HepG2 (cell line): ENCODE results near the gene UCP2. TPM values are rescaled to one million over a fixed set of nuclear protein-coding genes. Genes with fewer than 3 reads are reported as not detected.

Experiments
- HOXA3 ChIP-seq: sonication (generic); formaldehyde crosslinking; IDR thresholded peaks from 2 replicates; pipeline ENCODE4 v1.5.0; 2020; ENCODE audit warnings: missing genetic modification reagents
- MED13 ChIP-seq: sonication (generic); formaldehyde crosslinking; IDR thresholded peaks from 2 replicates; pipeline ENCODE4 v1.5.0; 2020; ENCODE audit warnings: missing genetic modification reagents
- NFIB ChIP-seq: sonication (generic); formaldehyde crosslinking; IDR thresholded peaks from 2 replicates; pipeline ENCODE4 v1.9.0; 2021; ENCODE audit warnings: missing genetic modification reagents, mild to moderate bottlenecking, borderline replicate concordance
- REXO4 ChIP-seq: sonication (generic); formaldehyde crosslinking; IDR thresholded peaks from 2 replicates; pipeline ENCODE4 v1.8.0; 2022; ENCODE audit warnings: missing genetic modification reagents, mild to moderate bottlenecking, borderline replicate concordance
- SATB2 ChIP-seq: sonication (generic); formaldehyde crosslinking; IDR thresholded peaks from 2 replicates; pipeline ENCODE4 v1.5.0; 2020; ENCODE audit warnings: missing genetic modification reagents
- SP1 ChIP-seq, 2 experiments: fragments of 450-650 bp in 1 of 2; sonication (generic) in 1 of 2; formaldehyde crosslinking in 1 of 2; IDR thresholded peaks; 2 replicates each; pipeline versions ENCODE4 v1.4.0 to v1.6.1; 2016 to 2020; ENCODE audit warnings: missing genetic modification reagents in 1 of 2
- TCF7 ChIP-seq: sonication (generic); IDR thresholded peaks from 2 replicates; pipeline ENCODE4 v1.6.1; 2016; ENCODE audit warnings: antibody characterized with exemption, low read depth
- U2AF2 ChIP-seq: fragments of 200-400 bp; formaldehyde crosslinking; IDR thresholded peaks from 2 replicates; pipeline ENCODE4 v1.6.1; 2017; ENCODE audit warnings: low read depth, mild to moderate bottlenecking, low read length
- ZBTB8A ChIP-seq: sonication (generic); formaldehyde crosslinking; IDR thresholded peaks from 2 replicates; pipeline ENCODE4 v1.4.0; 2020; ENCODE audit warnings: mild to moderate bottlenecking, low read depth, missing genetic modification reagents, borderline replicate concordance
- ZFP62 ChIP-seq: sonication (generic); formaldehyde crosslinking; IDR thresholded peaks from 2 replicates; pipeline ENCODE4 v1.4.0; 2020; ENCODE audit warnings: missing genetic modification reagents
- ZNF160 ChIP-seq: sonication (generic); formaldehyde crosslinking; IDR thresholded peaks from 2 replicates; pipeline ENCODE4 v1.8.0; 2022; ENCODE audit warnings: mild to moderate bottlenecking, inconsistent platforms, missing genetic modification reagents
- ZNF180 ChIP-seq: sonication (generic); formaldehyde crosslinking; IDR thresholded peaks from 2 replicates; pipeline ENCODE4 v1.4.0; 2020; ENCODE audit warnings: low read depth, missing genetic modification reagents, borderline replicate concordance
- ZNF207 ChIP-seq: fragments of 450-650 bp; IDR thresholded peaks from 2 replicates; pipeline ENCODE4 v1.6.1; 2016; ENCODE audit warnings: antibody characterized with exemption, borderline replicate concordance
- ZNF337 ChIP-seq: sonication (generic); formaldehyde crosslinking; IDR thresholded peaks from 2 replicates; pipeline ENCODE4 v1.5.1; 2020; ENCODE audit warnings: missing genetic modification reagents, low read depth, mild to moderate bottlenecking, borderline replicate concordance
- ZNF430 ChIP-seq: sonication (generic); formaldehyde crosslinking; IDR thresholded peaks from 2 replicates; pipeline ENCODE4 v1.9.0; 2021; ENCODE audit warnings: mild to moderate bottlenecking, missing genetic modification reagents
- ZNF510 ChIP-seq: sonication (generic); formaldehyde crosslinking; IDR thresholded peaks from 2 replicates; pipeline ENCODE4 v1.4.0; 2020; ENCODE audit warnings: low read depth, mild to moderate bottlenecking, missing genetic modification reagents
- ZNF7 ChIP-seq: IDR thresholded peaks from 2 replicates; pipeline ENCODE4 v1.6.1; 2016; ENCODE audit warnings: missing biosample characterization, missing genetic modification reagents
- ZNF83 ChIP-seq: sonication (generic); formaldehyde crosslinking; IDR thresholded peaks from 2 replicates; pipeline ENCODE4 v1.4.0; 2020; ENCODE audit warnings: missing genetic modification reagents, mild to moderate bottlenecking, borderline replicate concordance
- polyA plus RNA-seq, 8 experiments: library from polyadenylated mRNA; depleted of rRNA in 3 of 8; stranded (reverse) in 7 of 8; unstranded in 1 of 8; fragments of >200 nt; fragmentation: Illumina TruSeq in 4 of 8; extraction: Trizol in 4 of 8; gene quantifications; 2 replicates each; pipeline versions ENCODE4 v1.2.1 to v1.2.3, GENCODE V29; 2011 to 2016; ENCODE audit warnings: low read depth in 4 of 8, missing spikeins in 1 of 8, mixed read lengths in 1 of 8; ENCODE audit not compliant: insufficient read depth in 1 of 8
- total RNA-seq, 5 experiments: library from RNA; depleted of rRNA; stranded (reverse); fragments of >200 nt; fragmentation: Illumina TruSeq; extraction: Trizol; gene quantifications; 2 replicates each; pipeline ENCODE4 v1.2.3, GENCODE V29; 2016; ENCODE audit warnings: low read depth in 1 of 5
- TF ChIP-seq, protein P1 (sequence below): sonication (generic); formaldehyde crosslinking; IDR thresholded peaks from 2 replicates; pipeline ENCODE4 v1.4.0; 2020; ENCODE audit warnings: missing genetic modification reagents
- TF ChIP-seq, protein P2 (sequence below): sonication (generic); formaldehyde crosslinking; IDR thresholded peaks from 2 replicates; pipeline ENCODE4 v1.4.0; 2020; ENCODE audit warnings: mild to moderate bottlenecking, missing genetic modification reagents
- TF ChIP-seq, protein P3 (sequence below): sonication (generic); formaldehyde crosslinking; IDR thresholded peaks from 2 replicates; pipeline ENCODE4 v1.5.1; 2020; ENCODE audit warnings: missing genetic modification reagents, mild to moderate bottlenecking, borderline replicate concordance
- TF ChIP-seq, protein P4 (sequence below): sonication (generic); formaldehyde crosslinking; IDR thresholded peaks from 2 replicates; pipeline ENCODE4 v1.4.0; 2020; ENCODE audit warnings: low read depth, mild to moderate bottlenecking, missing genetic modification reagents
- TF ChIP-seq, protein P5 (sequence below): sonication (generic); formaldehyde crosslinking; IDR thresholded peaks from 2 replicates; pipeline ENCODE4 v1.4.0; 2020; ENCODE audit warnings: missing genetic modification reagents

UCP2 gene
- total and polyA plus RNA-seq, 2 of the 13 experiments (the other 11 are each of a cell fraction or from before 2014, with no cell fraction given) = 2.7 to 3.2 TPM

DNA sequence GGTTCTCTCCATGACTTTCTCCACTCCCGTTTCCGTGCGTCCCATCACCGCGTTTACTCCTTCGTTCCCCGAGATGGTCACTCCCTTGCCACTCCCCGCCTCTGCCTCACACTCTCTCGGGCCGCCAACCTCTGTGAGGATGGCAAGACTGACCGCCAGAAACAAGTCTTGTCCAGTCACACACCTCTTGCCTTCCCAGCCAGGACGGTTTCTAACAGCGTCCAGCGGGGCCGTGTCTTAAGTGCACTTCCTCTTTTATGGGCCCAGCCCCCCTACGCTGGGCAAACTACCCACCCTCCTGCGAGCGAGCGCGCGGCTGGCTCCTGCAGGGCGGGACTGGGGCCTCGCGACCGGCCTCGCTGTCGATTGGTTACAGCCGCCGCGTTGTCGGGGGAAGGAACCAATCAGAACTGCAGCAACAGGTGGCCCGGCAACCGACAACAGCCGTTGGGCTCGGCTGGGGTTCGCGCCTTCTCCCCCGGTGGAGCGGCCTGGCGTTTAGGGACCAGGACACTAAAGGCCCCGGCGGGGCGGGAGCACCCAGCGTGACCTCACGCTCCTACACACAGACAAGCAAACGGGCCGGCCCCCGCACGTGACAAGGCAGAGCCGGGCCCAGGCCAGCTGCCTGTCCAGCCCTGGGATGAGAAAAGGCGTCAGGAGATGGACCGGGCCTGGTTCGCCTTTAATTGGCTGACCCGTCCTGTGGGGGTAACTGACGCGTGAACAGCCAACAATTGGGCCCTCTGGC lies 522 bp upstream of the UCP2 start (continued):
- TF ChIP-seq ZNF430 (CRISPR knock-in tag) (peak; percentile 95; the same call in 1 of the 2 replicates), ZFP62 (no peak), TCF7 (no peak), ZNF160 (peak; percentile 75; the same call in 1 of the 2 replicates), ZNF83 (CRISPR knock-in tag) (no peak), NFIB (CRISPR knock-in tag) (0 out of 2 replicates have a peak, but pooled peaks have one; percentile 79), ZNF337 (CRISPR knock-in tag) (peak; percentile 78; the same call in 1 of the 2 replicates), U2AF2 (no peak), MED13 (peak; percentile 75; the same call in 1 of the 2 replicates), ZNF207 (no peak), HOXA3 (peak; percentile 95), REXO4 (CRISPR knock-in tag) (peak; percentile 90; the same call in 1 of the 2 replicates), ZNF180 (CRISPR knock-in tag) (0 out of 2 replicates have a peak, but pooled peaks have one; percentile 70), SP1 (IDR thresholded peaks at IDR 0.05) (no peak), SP1 (CRISPR knock-in tag; IDR thresholded peaks at IDR 0.05) (peak; percentile 38; the same call in 1 of the 2 replicates), SATB2 (CRISPR knock-in tag) (peak; percentile 93; the same call in 1 of the 2 replicates), ZNF7 (CRISPR knock-in tag) (no peak), ZBTB8A (CRISPR knock-in tag) (peak; percentile 4; the same call in 1 of the 2 replicates), ZNF510 (CRISPR knock-in tag) (peak; percentile 93; the same call in 1 of the 2 replicates)
- TF ChIP-seq, protein P1, sequence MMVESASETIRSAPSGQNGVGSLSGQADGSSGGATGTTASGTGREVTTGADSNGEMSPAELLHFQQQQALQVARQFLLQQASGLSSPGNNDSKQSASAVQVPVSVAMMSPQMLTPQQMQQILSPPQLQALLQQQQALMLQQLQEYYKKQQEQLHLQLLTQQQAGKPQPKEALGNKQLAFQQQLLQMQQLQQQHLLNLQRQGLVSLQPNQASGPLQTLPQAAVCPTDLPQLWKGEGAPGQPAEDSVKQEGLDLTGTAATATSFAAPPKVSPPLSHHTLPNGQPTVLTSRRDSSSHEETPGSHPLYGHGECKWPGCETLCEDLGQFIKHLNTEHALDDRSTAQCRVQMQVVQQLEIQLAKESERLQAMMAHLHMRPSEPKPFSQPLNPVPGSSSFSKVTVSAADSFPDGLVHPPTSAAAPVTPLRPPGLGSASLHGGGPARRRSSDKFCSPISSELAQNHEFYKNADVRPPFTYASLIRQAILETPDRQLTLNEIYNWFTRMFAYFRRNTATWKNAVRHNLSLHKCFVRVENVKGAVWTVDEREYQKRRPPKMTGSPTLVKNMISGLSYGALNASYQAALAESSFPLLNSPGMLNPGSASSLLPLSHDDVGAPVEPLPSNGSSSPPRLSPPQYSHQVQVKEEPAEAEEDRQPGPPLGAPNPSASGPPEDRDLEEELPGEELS (CRISPR knock-in tag) = peak; percentile 72
- TF ChIP-seq, protein P2, sequence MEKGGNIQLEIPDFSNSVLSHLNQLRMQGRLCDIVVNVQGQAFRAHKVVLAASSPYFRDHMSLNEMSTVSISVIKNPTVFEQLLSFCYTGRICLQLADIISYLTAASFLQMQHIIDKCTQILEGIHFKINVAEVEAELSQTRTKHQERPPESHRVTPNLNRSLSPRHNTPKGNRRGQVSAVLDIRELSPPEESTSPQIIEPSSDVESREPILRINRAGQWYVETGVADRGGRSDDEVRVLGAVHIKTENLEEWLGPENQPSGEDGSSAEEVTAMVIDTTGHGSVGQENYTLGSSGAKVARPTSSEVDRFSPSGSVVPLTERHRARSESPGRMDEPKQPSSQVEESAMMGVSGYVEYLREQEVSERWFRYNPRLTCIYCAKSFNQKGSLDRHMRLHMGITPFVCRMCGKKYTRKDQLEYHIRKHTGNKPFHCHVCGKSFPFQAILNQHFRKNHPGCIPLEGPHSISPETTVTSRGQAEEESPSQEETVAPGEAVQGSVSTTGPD (CRISPR knock-in tag) = peak; percentile 56; the same call in 1 of the 2 replicates
- TF ChIP-seq, protein P3, sequence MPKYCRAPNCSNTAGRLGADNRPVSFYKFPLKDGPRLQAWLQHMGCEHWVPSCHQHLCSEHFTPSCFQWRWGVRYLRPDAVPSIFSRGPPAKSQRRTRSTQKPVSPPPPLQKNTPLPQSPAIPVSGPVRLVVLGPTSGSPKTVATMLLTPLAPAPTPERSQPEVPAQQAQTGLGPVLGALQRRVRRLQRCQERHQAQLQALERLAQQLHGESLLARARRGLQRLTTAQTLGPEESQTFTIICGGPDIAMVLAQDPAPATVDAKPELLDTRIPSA (CRISPR knock-in tag) = peak; percentile 87
- TF ChIP-seq, protein P4, sequence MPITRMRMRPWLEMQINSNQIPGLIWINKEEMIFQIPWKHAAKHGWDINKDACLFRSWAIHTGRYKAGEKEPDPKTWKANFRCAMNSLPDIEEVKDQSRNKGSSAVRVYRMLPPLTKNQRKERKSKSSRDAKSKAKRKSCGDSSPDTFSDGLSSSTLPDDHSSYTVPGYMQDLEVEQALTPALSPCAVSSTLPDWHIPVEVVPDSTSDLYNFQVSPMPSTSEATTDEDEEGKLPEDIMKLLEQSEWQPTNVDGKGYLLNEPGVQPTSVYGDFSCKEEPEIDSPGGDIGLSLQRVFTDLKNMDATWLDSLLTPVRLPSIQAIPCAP = no peak
- TF ChIP-seq, protein P5, sequence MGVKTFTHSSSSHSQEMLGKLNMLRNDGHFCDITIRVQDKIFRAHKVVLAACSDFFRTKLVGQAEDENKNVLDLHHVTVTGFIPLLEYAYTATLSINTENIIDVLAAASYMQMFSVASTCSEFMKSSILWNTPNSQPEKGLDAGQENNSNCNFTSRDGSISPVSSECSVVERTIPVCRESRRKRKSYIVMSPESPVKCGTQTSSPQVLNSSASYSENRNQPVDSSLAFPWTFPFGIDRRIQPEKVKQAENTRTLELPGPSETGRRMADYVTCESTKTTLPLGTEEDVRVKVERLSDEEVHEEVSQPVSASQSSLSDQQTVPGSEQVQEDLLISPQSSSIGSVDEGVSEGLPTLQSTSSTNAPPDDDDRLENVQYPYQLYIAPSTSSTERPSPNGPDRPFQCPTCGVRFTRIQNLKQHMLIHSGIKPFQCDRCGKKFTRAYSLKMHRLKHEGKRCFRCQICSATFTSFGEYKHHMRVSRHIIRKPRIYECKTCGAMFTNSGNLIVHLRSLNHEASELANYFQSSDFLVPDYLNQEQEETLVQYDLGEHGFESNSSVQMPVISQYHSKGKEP = peak; percentile 61; the same call in 1 of the 2 replicates
